CD8-positive, alpha-beta memory T cell (primary cell): ENCODE measurements around the gene GABRQ. TPM values are rescaled to one million over a fixed set of nuclear protein-coding genes. Genes with fewer than 3 reads are reported as not detected.

Experiments used
- CTCF ChIA-PET: fragments of 350-600 bp; sonication (Branson Sonifier 250); formaldehyde crosslinking; loops from one replicate; lab custom pipeline; 2021; ENCODE audit warnings: antibody characterized with exemption; lab: Charles Lee
- POLR2A ChIA-PET: fragments of 350-600 bp; sonication (Branson Sonifier 250); formaldehyde crosslinking; loops from one replicate; lab custom pipeline; 2021; ENCODE audit warnings: antibody characterized with exemption; lab: Charles Lee
- DNase-seq, 5 donors: peaks; one replicate each; pipeline versions ENCODE4 v3.0.0 to v3.0.0-alpha.2; 2020 to 2022; ENCODE audit warnings: mixed read lengths in 1 of 5
- H3K27ac ChIP-seq: one replicate; pipeline ENCODE4 v1.7.0; 2013; ENCODE audit warnings: low read depth, mild to moderate bottlenecking, low read length, moderate library complexity
- H3K27me3 ChIP-seq: 2 replicates; pipeline ENCODE4 v1.7.0; 2013; ENCODE audit warnings: low read length, mild to moderate bottlenecking; ENCODE audit not compliant: insufficient read depth, poor library complexity, severe bottlenecking
- H3K36me3 ChIP-seq: 2 replicates; pipeline ENCODE4 v1.7.0; 2013; ENCODE audit warnings: mild to moderate bottlenecking, low read length, moderate library complexity; ENCODE audit not compliant: insufficient read depth
- H3K4me1 ChIP-seq: 2 replicates; pipeline ENCODE4 v1.7.0; 2013; ENCODE audit warnings: mild to moderate bottlenecking, low read length, moderate library complexity; ENCODE audit not compliant: insufficient read depth
- H3K4me3 ChIP-seq: 2 replicates; pipeline ENCODE4 v1.7.0; 2013; ENCODE audit warnings: mild to moderate bottlenecking, low read length
- H3K9me3 ChIP-seq: 2 replicates; pipeline ENCODE4 v1.7.0; 2013; ENCODE audit warnings: mild to moderate bottlenecking, low read length
- H3K27ac Mint-ChIP-seq, 8 donors: one replicate each; pipeline ENCODE4 v1.8.0; 2020 to 2021; ENCODE audit warnings: mixed read lengths in 8 of 8, mild to moderate bottlenecking in 6 of 8, inconsistent platforms in 3 of 8, moderate library complexity in 3 of 8
- H3K27me3 Mint-ChIP-seq, 2 donors: one replicate each; pipeline ENCODE4 v1.8.0; 2020 to 2021; ENCODE audit warnings: mixed read lengths in 2 of 2, mild to moderate bottlenecking in 1 of 2, moderate library complexity in 1 of 2
- H3K36me3 Mint-ChIP-seq, 3 donors: one replicate each; pipeline ENCODE4 v1.8.0; 2020 to 2021; ENCODE audit warnings: mixed read lengths in 3 of 3, inconsistent platforms in 1 of 3, mild to moderate bottlenecking in 1 of 3
- H3K4me1 Mint-ChIP-seq, 3 donors: one replicate each; pipeline ENCODE4 v1.8.0; 2020 to 2021; ENCODE audit warnings: mixed read lengths in 3 of 3, inconsistent platforms in 1 of 3, mild to moderate bottlenecking in 1 of 3
- H3K4me3 Mint-ChIP-seq, 7 donors: one replicate each; pipeline ENCODE4 v1.8.0; 2020 to 2021; ENCODE audit warnings: mixed read lengths in 7 of 7, mild to moderate bottlenecking in 6 of 7, moderate library complexity in 4 of 7, inconsistent platforms in 2 of 7
- H3K9me3 Mint-ChIP-seq, 5 donors: one replicate each; pipeline ENCODE4 v1.8.0; 2020 to 2022; ENCODE audit warnings: mixed read lengths in 5 of 5, mild to moderate bottlenecking in 3 of 5, moderate library complexity in 2 of 5, inconsistent platforms in 1 of 5
- polyA plus RNA-seq: library from polyadenylated mRNA; unstranded; fragments of 300-500 nt; fragmentation: Illumina TruSeq; gene quantifications from one replicate; pipeline ENCODE4 v1.2.3, GENCODE V29; 2021
- total RNA-seq, 2 experiments: library from RNA; stranded (reverse); gene quantifications; one replicate each; pipeline ENCODE4 v1.2.3, GENCODE V29; 2021

Gene GABRQ
- total and polyA plus RNA-seq, 3 experiments from 2014 or later: not detected

DNA sequence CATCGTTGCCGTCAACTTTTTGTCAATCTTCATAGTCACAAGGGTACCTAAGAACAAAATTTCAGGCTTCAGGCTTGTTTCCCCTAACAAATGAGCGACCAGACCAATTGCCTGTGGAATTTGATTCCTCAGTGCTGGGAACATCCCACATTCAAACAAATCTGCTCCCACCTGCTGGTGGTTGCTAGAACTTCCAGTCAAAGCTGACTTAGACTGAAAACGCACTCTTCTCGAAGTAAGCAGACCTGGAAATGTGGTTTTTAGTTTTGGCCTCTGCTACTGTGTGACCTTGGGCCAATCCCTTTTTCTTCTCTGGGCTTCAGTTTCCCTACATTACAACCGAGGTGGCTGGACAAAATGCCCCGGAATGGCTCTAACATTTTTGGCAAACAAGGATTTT, 1.8 kb upstream of the GABRQ start:
- Mint-ChIP-seq H3K9me3 (peaks cover 0 to 3% (median 0%) of the 10 kb centered on the region in 5 donors), H3K4me3 (no peak overlapping the region), H3K4me1 (no peaks in the 10 kb centered on the region), H3K27ac (no peak overlapping the region), H3K27me3 (peaks cover 23 to 26% of the 10 kb centered on the region in 2 donors), H3K36me3 (no peaks in the 10 kb centered on the region)
- Histone ChIP-seq H3K4me1 (no peaks in the 10 kb centered on the region), H3K27me3 (no peaks in the 10 kb centered on the region), H3K9me3 (no peaks in the 10 kb centered on the region), H3K27ac (no peak overlapping the region), H3K36me3 (no peaks in the 10 kb centered on the region), H3K4me3 (no peak overlapping the region)
- ChIA-PET CTCF (no interaction called here), POLR2A (no interaction called here)
- DNase-seq: no peak

- no peaks in the 10 kb centered on the region for H3K4me1 ChIP-seq
- no peaks in the 10 kb centered on the region for H3K9me3 ChIP-seq
- no peak for DNase-seq
- no peak overlapping the region for H3K27ac ChIP-seq
- Mint-ChIP-seq H3K4me1 (no peaks in the 10 kb centered on the region), H3K4me3 (no peak overlapping the region), H3K27me3 (peaks cover 20 to 26% of the 10 kb centered on the region in 2 donors), H3K36me3 (no peaks in the 10 kb centered on the region), H3K9me3 (peaks cover 0 to 3% (median 0%) of the 10 kb centered on the region in 5 donors), H3K27ac (no peak overlapping the region)
- no peaks in the 10 kb centered on the region for H3K27me3 ChIP-seq
- H3K36me3 ChIP-seq: no peaks in the 10 kb centered on the region
- CTCF ChIA-PET: no interaction called here
- no peak overlapping the region for H3K4me3 ChIP-seq
- POLR2A ChIA-PET: no interaction called here
Observed at GRCh38 chrX:152638443-152638904, 779 bp downstream of the GABRQ start.

GRCh38 chrX:152639426-152639825, 1.7 kb downstream of the GABRQ start:
- Mint-ChIP-seq H3K36me3 (no peaks in the 10 kb centered on the region), H3K27me3 (peaks cover 16 to 26% of the 10 kb centered on the region in 2 donors), H3K27ac (no peak overlapping the region), H3K4me3 (no peak overlapping the region), H3K9me3 (peaks cover 0 to 3% (median 0%) of the 10 kb centered on the region in 5 donors), H3K4me1 (no peaks in the 10 kb centered on the region)
- H3K27me3 ChIP-seq: no peaks in the 10 kb centered on the region
- H3K9me3 ChIP-seq: no peaks in the 10 kb centered on the region
- ChIA-PET POLR2A (no interaction called here), CTCF (no interaction called here)
- no peaks in the 10 kb centered on the region for H3K36me3 ChIP-seq
- no peak for DNase-seq
- no peak overlapping the region for H3K4me3 ChIP-seq
- H3K4me1 ChIP-seq: no peaks in the 10 kb centered on the region
- no peak overlapping the region for H3K27ac ChIP-seq

GRCh38 chrX:152640034-152640818, 2.5 kb downstream of the GABRQ start:
- no peaks in the 10 kb centered on the region for H3K9me3 ChIP-seq
- H3K27me3 ChIP-seq: no peaks in the 10 kb centered on the region
- H3K4me3 Mint-ChIP-seq: no peak overlapping the region
- H3K27me3 Mint-ChIP-seq: peaks cover 16 to 26% of the 10 kb centered on the region in 2 donors
- POLR2A ChIA-PET: no interaction called here
- no peak overlapping the region for H3K27ac Mint-ChIP-seq
- H3K36me3 Mint-ChIP-seq: no peaks in the 10 kb centered on the region
- H3K9me3 Mint-ChIP-seq: peaks cover 0 to 3% (median 0%) of the 10 kb centered on the region in 5 donors
- H3K4me3 ChIP-seq: no peak overlapping the region
- H3K27ac ChIP-seq: no peak overlapping the region
- H3K36me3 ChIP-seq: no peaks in the 10 kb centered on the region
- CTCF ChIA-PET: interaction anchor here (1.6 kb wide), 1 partner anchor 8 kb away, joined by 6 read pairs; no protein-coding TSS in a partner anchor
- DNase-seq: no peak
- no peaks in the 10 kb centered on the region for H3K4me1 Mint-ChIP-seq
- no peaks in the 10 kb centered on the region for H3K4me1 ChIP-seq

- no peaks in the 10 kb centered on the region for H3K9me3 ChIP-seq
- ChIA-PET CTCF (interaction anchor here (1.6 kb wide), 1 partner anchor 9 kb away, joined by 6 read pairs; no protein-coding TSS in a partner anchor), POLR2A (no interaction called here)
- no peak overlapping the region for H3K27ac ChIP-seq
- Mint-ChIP-seq H3K4me3 (no peak overlapping the region), H3K9me3 (peaks cover 0 to 3% (median 0%) of the 10 kb centered on the region in 5 donors), H3K4me1 (no peaks in the 10 kb centered on the region), H3K27ac (no peak overlapping the region), H3K36me3 (no peaks in the 10 kb centered on the region), H3K27me3 (peaks cover 16 to 17% of the 10 kb centered on the region in 2 donors)
- H3K36me3 ChIP-seq: no peaks in the 10 kb centered on the region
- no peak overlapping the region for H3K4me3 ChIP-seq
- DNase-seq: no peak
- no peaks in the 10 kb centered on the region for H3K4me1 ChIP-seq
- H3K27me3 ChIP-seq: no peaks in the 10 kb centered on the region
Observed at GRCh38 chrX:152641256-152641875, 3.7 kb downstream of the GABRQ start.

- Histone ChIP-seq H3K9me3 (no peaks in the 10 kb centered on the region), H3K4me3 (no peak overlapping the region), H3K27me3 (no peaks in the 10 kb centered on the region), H3K27ac (no peak overlapping the region), H3K36me3 (no peaks in the 10 kb centered on the region), H3K4me1 (no peaks in the 10 kb centered on the region)
- H3K36me3 Mint-ChIP-seq: no peaks in the 10 kb centered on the region
- peaks cover 10 to 12% of the 10 kb centered on the region in 2 donors for H3K27me3 Mint-ChIP-seq
- DNase-seq: no peak
- peaks cover 0 to 3% (median 0%) of the 10 kb centered on the region in 5 donors for H3K9me3 Mint-ChIP-seq
- ChIA-PET POLR2A (no interaction called here), CTCF (no interaction called here)
- no peak overlapping the region for H3K27ac Mint-ChIP-seq
- no peaks in the 10 kb centered on the region for H3K4me1 Mint-ChIP-seq
- no peak overlapping the region for H3K4me3 Mint-ChIP-seq
Observed at GRCh38 chrX:152641996-152642395, 4.3 kb downstream of the GABRQ start.

DNA sequence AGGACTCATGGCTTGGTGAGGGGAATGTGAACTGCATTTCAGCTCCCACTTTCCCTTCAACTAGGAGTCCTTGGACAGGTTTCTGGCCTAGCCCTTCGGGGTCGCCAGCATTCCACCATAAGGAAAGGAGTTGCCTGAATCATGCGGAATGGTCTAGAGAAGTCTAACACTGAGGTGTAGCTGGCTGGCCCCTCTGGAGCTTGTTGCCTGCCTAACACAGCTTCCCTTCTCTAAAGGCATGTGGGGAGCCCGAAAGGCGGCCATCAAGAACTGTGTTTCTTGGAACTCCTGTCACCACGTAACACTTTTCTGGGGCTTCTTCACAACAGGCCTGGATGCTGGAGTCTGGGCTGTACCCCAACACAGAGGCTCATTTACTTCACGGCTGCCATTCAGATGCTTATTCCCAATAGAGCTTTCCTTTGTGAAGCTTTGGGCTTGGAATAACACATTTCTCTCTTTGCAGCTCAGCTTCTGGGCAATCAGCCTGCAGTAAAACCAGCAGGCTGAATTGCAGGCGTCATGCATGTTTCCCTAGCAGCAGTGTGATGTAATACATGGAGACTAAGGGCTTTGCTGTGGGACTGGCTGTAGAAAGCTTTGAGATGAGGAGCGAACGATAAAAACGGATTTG, 5.4 kb downstream of the GABRQ start:
- no peak for DNase-seq
- POLR2A ChIA-PET: no interaction called here

GRCh38 chrX:152646961-152647360, 9.3 kb downstream of the GABRQ start:
- Histone ChIP-seq H3K4me1 (no peaks in the 10 kb centered on the region), H3K9me3 (no peaks in the 10 kb centered on the region), H3K27me3 (no peaks in the 10 kb centered on the region), H3K4me3 (no peak overlapping the region), H3K36me3 (no peaks in the 10 kb centered on the region), H3K27ac (no peak overlapping the region)
- Mint-ChIP-seq H3K36me3 (no peaks in the 10 kb centered on the region), H3K4me1 (no peaks in the 10 kb centered on the region), H3K9me3 (no peaks in the 10 kb centered on the region), H3K27ac (no peak overlapping the region), H3K4me3 (no peak overlapping the region), H3K27me3 (peaks cover 0 to 4% of the 10 kb centered on the region in 2 donors)
- ChIA-PET CTCF (no interaction called here), POLR2A (no interaction called here)
- DNase-seq: no peak

More for the DNA sequence above, 5.4 kb downstream of the GABRQ start:
- Histone ChIP-seq H3K27ac (no peak overlapping the region), H3K4me3 (no peak overlapping the region), H3K4me1 (no peaks in the 10 kb centered on the region), H3K9me3 (no peaks in the 10 kb centered on the region), H3K27me3 (no peaks in the 10 kb centered on the region), H3K36me3 (no peaks in the 10 kb centered on the region)
- no peak overlapping the region for H3K27ac Mint-ChIP-seq
- CTCF ChIA-PET: no interaction called here
- H3K9me3 Mint-ChIP-seq: peaks cover 0 to 3% (median 0%) of the 10 kb centered on the region in 5 donors
- peaks cover 6 to 9% of the 10 kb centered on the region in 2 donors for H3K27me3 Mint-ChIP-seq
- no peaks in the 10 kb centered on the region for H3K4me1 Mint-ChIP-seq
- no peaks in the 10 kb centered on the region for H3K36me3 Mint-ChIP-seq
- H3K4me3 Mint-ChIP-seq: no peak overlapping the region
